ENCODE results near the gene SPZ1. TPM values are rescaled to one million over a fixed set of nuclear protein-coding genes. Genes with fewer than 3 reads are reported as not detected.

SPZ1 gene
- total RNA-seq, 1 experiment from 2014 or later: not detected

DNA sequence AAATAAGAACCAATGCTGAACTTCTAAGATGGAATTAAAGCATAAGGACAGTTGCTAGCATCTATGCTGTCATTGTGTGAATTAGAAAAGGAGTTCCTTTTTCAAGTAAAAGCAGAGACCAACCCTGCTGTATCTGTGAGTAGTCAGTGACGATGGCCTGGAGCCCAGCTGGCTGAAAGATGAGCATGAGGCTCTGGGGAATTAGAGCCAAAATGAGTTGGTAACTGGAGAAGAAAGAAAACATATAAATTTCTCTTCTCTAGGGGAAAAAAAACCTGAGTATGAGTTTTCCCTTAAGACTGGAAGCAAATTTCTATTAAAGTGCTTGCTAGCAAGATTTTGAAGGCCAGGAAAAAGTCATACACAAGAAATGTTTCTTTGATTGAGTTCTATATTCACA, 1.6 kb upstream of the SPZ1 start:
- CTCF ChIA-PET: no interaction called here
- no peak for DNase-seq
- no peak overlapping the region for H3K27ac Mint-ChIP-seq (ENCODE audit: unreplicated experiment)
- H3K9me3 Mint-ChIP-seq (ENCODE audit: low read depth, unreplicated experiment): no peaks in the 10 kb centered on the region
- no peaks in the 10 kb centered on the region for H3K4me1 Mint-ChIP-seq (ENCODE audit: low read depth, unreplicated experiment)
- H3K36me3 Mint-ChIP-seq (ENCODE audit: insufficient read depth, unreplicated experiment): no peaks in the 10 kb centered on the region
- TF ChIP-seq, protein P1, sequence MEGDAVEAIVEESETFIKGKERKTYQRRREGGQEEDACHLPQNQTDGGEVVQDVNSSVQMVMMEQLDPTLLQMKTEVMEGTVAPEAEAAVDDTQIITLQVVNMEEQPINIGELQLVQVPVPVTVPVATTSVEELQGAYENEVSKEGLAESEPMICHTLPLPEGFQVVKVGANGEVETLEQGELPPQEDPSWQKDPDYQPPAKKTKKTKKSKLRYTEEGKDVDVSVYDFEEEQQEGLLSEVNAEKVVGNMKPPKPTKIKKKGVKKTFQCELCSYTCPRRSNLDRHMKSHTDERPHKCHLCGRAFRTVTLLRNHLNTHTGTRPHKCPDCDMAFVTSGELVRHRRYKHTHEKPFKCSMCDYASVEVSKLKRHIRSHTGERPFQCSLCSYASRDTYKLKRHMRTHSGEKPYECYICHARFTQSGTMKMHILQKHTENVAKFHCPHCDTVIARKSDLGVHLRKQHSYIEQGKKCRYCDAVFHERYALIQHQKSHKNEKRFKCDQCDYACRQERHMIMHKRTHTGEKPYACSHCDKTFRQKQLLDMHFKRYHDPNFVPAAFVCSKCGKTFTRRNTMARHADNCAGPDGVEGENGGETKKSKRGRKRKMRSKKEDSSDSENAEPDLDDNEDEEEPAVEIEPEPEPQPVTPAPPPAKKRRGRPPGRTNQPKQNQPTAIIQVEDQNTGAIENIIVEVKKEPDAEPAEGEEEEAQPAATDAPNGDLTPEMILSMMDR (IDR thresholded peaks at IDR 0.05; ENCODE audit: unreplicated experiment): no peak
- BruUV-seq (replicated peaks): no TSS peak
- intact Hi-C loops (cut with micrococcal nuclease; ENCODE audit: unreplicated experiment): no loop called here
- no peak overlapping the region for H3K4me3 Mint-ChIP-seq (ENCODE audit: low read depth, unreplicated experiment)
- peaks cover 61% of the 10 kb centered on the region for H3K27me3 Mint-ChIP-seq (ENCODE audit: unreplicated experiment)

DNA sequence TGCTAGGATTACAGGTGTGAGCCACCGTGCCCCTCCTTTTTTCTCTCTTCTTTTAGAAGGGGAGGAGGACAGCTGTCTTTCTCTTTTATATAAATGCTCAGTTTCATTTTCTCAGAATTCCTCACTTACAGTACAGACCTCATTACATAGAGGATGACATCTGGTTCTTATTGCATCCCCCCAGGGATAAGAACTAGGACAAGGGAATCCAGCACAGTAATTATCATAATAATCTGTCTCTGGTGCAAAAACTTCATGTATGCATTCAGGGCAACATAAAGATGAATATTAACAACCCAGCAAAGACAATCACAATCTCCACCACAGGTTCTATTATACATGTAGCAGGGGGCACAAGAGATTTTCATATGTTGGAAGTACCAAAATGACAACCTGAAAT, 5.1 kb downstream of the SPZ1 start:
- Mint-ChIP-seq H3K9me3 (ENCODE audit: low read depth, unreplicated experiment) (no peaks in the 10 kb centered on the region), H3K36me3 (ENCODE audit: insufficient read depth, unreplicated experiment) (no peaks in the 10 kb centered on the region), H3K27ac (ENCODE audit: unreplicated experiment) (no peak overlapping the region), H3K27me3 (ENCODE audit: unreplicated experiment) (peaks cover 30% of the 10 kb centered on the region), H3K4me3 (ENCODE audit: low read depth, unreplicated experiment) (no peak overlapping the region), H3K4me1 (ENCODE audit: low read depth, unreplicated experiment) (no peaks in the 10 kb centered on the region)
- no peak for DNase-seq
- CTCF ChIA-PET: interaction anchor here (0.6 kb wide), 1 partner anchor 16 kb away, joined by 3 read pairs; no protein-coding TSS in a partner anchor
- TF ChIP-seq, protein P1 (IDR thresholded peaks at IDR 0.05; ENCODE audit: unreplicated experiment): no peak
- BruUV-seq (replicated peaks): no TSS peak
- intact Hi-C loops (cut with micrococcal nuclease; ENCODE audit: unreplicated experiment): no loop called here

DNA sequence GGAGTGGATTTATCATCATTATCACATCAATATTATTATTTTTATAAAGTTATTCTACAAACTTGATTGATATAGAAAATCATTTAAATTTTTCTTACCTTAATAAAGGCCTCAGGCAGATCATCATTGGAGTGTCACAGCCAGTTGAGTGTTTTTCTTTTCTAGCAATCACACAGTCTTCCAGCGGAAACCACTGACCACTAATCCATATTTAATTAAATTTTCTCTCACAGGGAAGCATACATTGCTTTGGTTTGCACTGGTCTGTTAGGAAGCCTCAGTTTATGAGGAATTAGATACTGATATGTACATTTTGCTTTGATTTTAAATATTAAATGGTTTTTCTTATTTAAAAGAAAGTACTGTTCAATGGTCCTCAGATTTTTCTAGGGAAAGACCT, 6.7 kb downstream of the SPZ1 start:
- H3K9me3 Mint-ChIP-seq (ENCODE audit: low read depth, unreplicated experiment): no peaks in the 10 kb centered on the region
- peaks cover 14% of the 10 kb centered on the region for H3K27me3 Mint-ChIP-seq (ENCODE audit: unreplicated experiment)
- H3K4me1 Mint-ChIP-seq (ENCODE audit: low read depth, unreplicated experiment): no peaks in the 10 kb centered on the region
- intact Hi-C loops (cut with micrococcal nuclease; ENCODE audit: unreplicated experiment): no loop called here
- H3K27ac Mint-ChIP-seq (ENCODE audit: unreplicated experiment): no peak overlapping the region
- H3K36me3 Mint-ChIP-seq (ENCODE audit: insufficient read depth, unreplicated experiment): no peaks in the 10 kb centered on the region
- TF ChIP-seq, protein P1 (IDR thresholded peaks at IDR 0.05; ENCODE audit: unreplicated experiment): no peak
- CTCF ChIA-PET: no interaction called here
- no peak overlapping the region for H3K4me3 Mint-ChIP-seq (ENCODE audit: low read depth, unreplicated experiment)
- DNase-seq: no peak
- BruUV-seq (replicated peaks): no TSS peak

DNA sequence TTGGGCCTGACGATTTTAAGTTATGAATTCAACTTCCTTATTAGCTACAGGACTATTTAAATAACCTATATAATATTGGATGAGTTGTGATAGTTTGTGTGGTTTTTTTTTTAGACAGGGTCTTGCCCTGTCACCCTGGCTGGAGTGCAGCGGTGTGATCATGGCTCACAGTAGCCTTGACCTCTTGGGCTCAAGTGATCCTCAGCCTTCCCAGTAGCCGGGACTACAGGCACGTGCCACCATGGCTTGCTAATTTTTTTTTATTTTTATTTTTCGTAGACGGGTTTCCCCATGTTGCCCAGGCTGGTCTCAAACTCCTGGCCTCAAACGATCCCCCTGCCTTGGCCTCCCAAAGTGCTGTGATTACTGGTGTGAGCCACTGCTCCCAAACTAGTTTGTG, 17.6 kb downstream of the SPZ1 start:
- intact Hi-C loops (cut with micrococcal nuclease; ENCODE audit: unreplicated experiment): loop anchor here (5.0 kb wide), 1 partner anchor 110 kb away; no protein-coding TSS in a partner anchor
- DNase-seq: no peak
- H3K27me3 Mint-ChIP-seq (ENCODE audit: unreplicated experiment): peaks cover 15% of the 10 kb centered on the region
- CTCF ChIA-PET: no interaction called here
- no peaks in the 10 kb centered on the region for H3K4me1 Mint-ChIP-seq (ENCODE audit: low read depth, unreplicated experiment)
- no TSS peak for BruUV-seq (replicated peaks)
- TF ChIP-seq, protein P1 (IDR thresholded peaks at IDR 0.05; ENCODE audit: unreplicated experiment): no peak
- no peak overlapping the region for H3K4me3 Mint-ChIP-seq (ENCODE audit: low read depth, unreplicated experiment)
- H3K9me3 Mint-ChIP-seq (ENCODE audit: low read depth, unreplicated experiment): no peaks in the 10 kb centered on the region
- no peaks in the 10 kb centered on the region for H3K36me3 Mint-ChIP-seq (ENCODE audit: insufficient read depth, unreplicated experiment)
- no peak overlapping the region for H3K27ac Mint-ChIP-seq (ENCODE audit: unreplicated experiment)

Data from Calu3 (cell line).